ENCODE results near the gene C2orf49. TPM values are rescaled to one million over a fixed set of nuclear protein-coding genes. Genes with fewer than 3 reads are reported as not detected.

The C2orf49 gene
- total RNA-seq, 1 donor from 2014 or later = 12.2 TPM

- no peak overlapping the region for H3K27ac ChIP-seq
- peaks cover 14 to 26% of the 10 kb centered on the region in 2 donors for H3K36me3 ChIP-seq
- no peaks in the 10 kb centered on the region for H3K27me3 ChIP-seq
- no peaks in the 10 kb centered on the region for H3K9me3 ChIP-seq
- H3K4me1 ChIP-seq = no peaks in the 10 kb centered on the region
- no peak for TF ChIP-seq CTCF (IDR thresholded peaks at IDR 0.05)
- DNase-seq (ENCODE audit: low spot score in 2 of 2) = no peak
- intact Hi-C loops (cut with DNase I) = no loop called here
- no peak overlapping the region for H3K4me3 ChIP-seq
Observed at GRCh38 chr2:105308382-105309146, 28.8 kb upstream of the C2orf49 start.

- TF ChIP-seq CTCF (IDR thresholded peaks at IDR 0.05) = no peak
- no peaks in the 10 kb centered on the region for H3K4me1 ChIP-seq
- no peak overlapping the region for H3K27ac ChIP-seq
- H3K4me3 ChIP-seq = no peak overlapping the region
- H3K36me3 ChIP-seq = peaks cover 14 to 26% of the 10 kb centered on the region in 2 donors
- intact Hi-C loops (cut with DNase I) = no loop called here
- no peaks in the 10 kb centered on the region for H3K9me3 ChIP-seq
- no peaks in the 10 kb centered on the region for H3K27me3 ChIP-seq
- no peak for DNase-seq (ENCODE audit: low spot score in 2 of 2)
Observed at GRCh38 chr2:105309147-105309545, 28.2 kb upstream of the C2orf49 start.

- no peaks in the 10 kb centered on the region for H3K36me3 ChIP-seq
- DNase-seq (ENCODE audit: low spot score in 2 of 2) = no peak
- intact Hi-C loops (cut with DNase I) = no loop called here
- H3K27ac ChIP-seq = no peak overlapping the region
- no peaks in the 10 kb centered on the region for H3K9me3 ChIP-seq
- no peaks in the 10 kb centered on the region for H3K27me3 ChIP-seq
- no peak overlapping the region for H3K4me3 ChIP-seq
- no peak for TF ChIP-seq CTCF (IDR thresholded peaks at IDR 0.05)
- H3K4me1 ChIP-seq = no peaks in the 10 kb centered on the region
Observed at GRCh38 chr2:105313877-105314276, 23.5 kb upstream of the C2orf49 start.

DNA sequence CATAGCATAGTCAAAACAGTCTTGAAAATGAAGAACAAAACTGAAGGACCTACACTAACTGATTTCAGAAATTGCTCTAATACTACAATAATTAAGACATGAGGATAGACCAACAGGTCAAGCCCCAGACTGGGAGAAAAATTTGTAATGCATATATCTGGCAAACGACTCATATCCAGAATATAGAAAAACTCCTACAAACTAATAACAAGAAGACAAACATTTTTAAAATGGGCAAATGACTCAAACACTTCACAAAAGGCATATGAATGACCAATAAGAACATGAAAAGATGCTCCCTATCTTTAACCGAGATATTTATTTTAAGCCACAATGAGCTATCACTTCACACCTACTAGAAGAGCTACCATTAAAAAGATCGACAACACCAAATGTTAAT is 22.0 kb upstream of the C2orf49 start:
- no peak for TF ChIP-seq CTCF (IDR thresholded peaks at IDR 0.05)
- DNase-seq (ENCODE audit: low spot score in 2 of 2) = no peak
- Histone ChIP-seq H3K4me3 (no peak overlapping the region), H3K27me3 (no peaks in the 10 kb centered on the region), H3K9me3 (no peaks in the 10 kb centered on the region), H3K27ac (no peak overlapping the region), H3K4me1 (no peaks in the 10 kb centered on the region), H3K36me3 (no peaks in the 10 kb centered on the region)
- intact Hi-C loops (cut with DNase I) = no loop called here

DNA sequence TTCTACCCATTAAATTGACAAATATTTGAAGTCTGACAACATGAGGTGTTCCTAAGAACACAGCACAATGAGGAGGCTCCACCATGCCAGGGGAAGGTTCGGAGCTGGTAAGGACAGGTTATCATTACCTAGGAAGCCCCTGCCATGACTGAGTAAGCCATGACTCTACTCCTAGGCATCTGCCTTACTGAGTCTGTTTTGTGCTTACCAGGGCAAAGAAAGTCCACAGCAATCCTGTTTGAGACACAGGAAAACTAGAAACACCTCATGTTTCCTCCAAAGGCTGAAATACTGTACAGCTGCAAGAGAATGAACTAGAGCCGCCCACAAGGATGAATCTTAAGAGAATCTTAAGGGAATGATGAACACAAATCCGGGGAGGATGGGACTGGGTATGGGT is 19.4 kb upstream of the C2orf49 start:
- no peaks in the 10 kb centered on the region for H3K4me1 ChIP-seq
- H3K27ac ChIP-seq = no peak overlapping the region
- no peak overlapping the region for H3K4me3 ChIP-seq
- no peaks in the 10 kb centered on the region for H3K9me3 ChIP-seq
- TF ChIP-seq CTCF (IDR thresholded peaks at IDR 0.05) = no peak
- intact Hi-C loops (cut with DNase I) = no loop called here
- DNase-seq (ENCODE audit: low spot score in 2 of 2) = no peak
- H3K27me3 ChIP-seq = no peaks in the 10 kb centered on the region
- no peaks in the 10 kb centered on the region for H3K36me3 ChIP-seq

Data from ascending aorta (tissue), 2 donors.